ENCODE measurements around the gene PITPNC1.
"Not testable (repeated sequence)": the region's sequence is repeated elsewhere in the genome, so short reads cannot be mapped to it uniquely, and the experiment has no call there.

Gene PITPNC1

DNA sequence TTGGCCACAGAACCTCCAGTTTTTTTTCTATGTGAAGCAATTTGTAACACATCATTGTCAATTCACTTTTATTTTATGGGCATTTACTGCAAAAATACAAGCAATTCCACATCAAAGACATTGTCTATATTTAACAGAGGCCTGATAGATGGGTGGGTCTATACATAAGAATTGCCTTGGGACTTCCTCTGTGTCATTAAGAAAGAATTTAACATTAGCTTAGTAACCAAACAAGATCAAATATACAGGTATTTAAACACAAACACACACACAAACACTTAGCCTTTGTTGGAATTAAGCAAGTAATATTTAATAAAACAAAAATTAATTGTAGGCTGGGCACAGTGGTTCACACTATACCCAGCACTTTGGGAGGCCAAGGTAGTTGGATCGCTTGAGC lies 4.3 kb upstream of the PITPNC1 start:
- no peak for DNase-seq

DNA sequence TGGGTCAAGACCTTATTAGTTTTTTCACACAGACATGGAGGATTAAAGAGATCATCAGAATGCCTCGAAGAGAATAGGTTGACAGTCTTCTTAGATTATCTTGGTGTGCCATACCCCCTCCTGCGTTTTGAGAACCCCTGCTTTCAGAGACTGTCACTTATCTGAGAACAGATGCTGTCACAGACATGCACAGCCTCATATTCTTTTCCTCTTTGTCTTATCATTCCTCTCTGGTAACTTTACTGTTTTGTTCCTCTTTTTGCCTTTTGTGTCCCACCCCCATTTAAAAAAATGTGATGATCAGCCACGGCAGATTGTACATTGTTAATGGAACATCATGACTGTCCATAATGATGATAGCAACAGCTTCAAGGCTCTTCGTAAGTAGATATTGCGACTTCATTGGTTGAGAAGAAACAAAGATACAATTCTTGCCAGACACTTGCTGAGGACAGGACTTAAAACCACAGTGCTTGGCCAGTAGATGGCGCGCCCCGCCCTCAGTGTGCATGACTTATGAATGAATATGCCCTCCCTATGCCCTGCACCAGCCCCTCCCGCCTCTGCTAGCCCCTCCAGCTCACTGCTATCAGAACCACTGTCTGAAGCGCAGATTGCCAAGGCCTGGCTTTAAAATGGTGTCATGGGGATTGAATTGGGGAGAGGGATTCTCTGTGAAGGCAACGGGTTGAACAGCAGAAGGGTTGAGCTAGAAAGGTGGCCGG lies 2.6 kb upstream of the PITPNC1 start:
- peak; percentile 53 to 87 (median 82) for DNase-seq

DNA sequence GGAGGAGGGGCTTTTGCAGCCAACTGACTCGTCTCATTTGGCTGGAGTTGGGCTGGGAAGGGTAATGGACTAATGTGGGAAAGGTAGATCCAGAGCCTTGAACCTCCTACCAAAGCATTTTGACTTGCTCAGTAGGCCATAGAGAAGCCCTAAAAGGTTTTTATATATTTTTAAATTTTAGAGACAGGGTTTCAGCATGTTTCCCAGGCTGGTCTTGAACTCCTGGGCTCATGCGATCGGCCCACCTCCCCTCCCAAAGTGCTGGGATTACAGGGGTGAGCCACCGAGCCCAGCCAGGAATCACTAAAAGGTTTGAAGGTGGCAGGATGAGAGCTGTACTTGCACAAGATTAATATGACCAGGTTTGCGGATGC lies 2.0 kb upstream of the PITPNC1 start:
- DNase-seq = no peak

DNA sequence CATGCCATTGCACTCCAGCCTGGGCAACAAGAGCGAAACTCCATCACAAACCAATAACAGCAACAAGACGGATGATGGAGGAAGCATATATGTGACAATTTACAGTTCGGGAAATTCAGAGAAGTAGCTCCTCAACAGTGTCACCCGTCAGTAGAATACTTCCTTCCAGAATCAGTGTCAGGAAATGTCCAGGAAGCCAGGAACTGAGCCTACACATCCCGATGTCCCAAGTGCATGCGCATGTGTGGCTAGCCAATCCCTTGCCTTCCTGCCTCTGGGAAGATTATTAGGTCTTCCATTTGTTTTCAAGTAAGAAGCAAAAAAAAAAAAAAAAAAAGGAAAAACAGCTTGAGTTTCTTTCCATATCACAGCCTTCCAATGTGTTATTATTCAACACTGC lies 1.4 kb upstream of the PITPNC1 start:
- DNase-seq = no peak

DNA sequence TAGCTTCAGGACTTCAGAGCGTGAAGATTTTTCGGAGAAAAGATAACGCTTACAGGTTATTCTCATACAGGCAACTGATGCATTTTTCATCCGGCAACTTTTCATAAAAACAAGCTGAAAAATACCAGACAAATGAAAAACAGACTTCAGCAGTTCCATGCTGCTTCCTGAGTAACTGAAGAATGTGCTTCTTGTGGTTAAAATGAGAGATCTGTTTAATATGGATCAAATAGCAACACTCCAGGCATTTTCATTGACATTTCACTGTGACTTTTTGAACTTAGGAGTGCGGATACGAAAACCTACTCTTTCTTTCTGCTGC lies 705 bp upstream of the PITPNC1 start:
- DNase-seq = no peak

GRCh38 chr17:67377488-67378453 lies 690 bp downstream of the PITPNC1 start:
- peak in 3 of 4 experiments; percentile 47 to 57 (median 53) for DNase-seq

DNA sequence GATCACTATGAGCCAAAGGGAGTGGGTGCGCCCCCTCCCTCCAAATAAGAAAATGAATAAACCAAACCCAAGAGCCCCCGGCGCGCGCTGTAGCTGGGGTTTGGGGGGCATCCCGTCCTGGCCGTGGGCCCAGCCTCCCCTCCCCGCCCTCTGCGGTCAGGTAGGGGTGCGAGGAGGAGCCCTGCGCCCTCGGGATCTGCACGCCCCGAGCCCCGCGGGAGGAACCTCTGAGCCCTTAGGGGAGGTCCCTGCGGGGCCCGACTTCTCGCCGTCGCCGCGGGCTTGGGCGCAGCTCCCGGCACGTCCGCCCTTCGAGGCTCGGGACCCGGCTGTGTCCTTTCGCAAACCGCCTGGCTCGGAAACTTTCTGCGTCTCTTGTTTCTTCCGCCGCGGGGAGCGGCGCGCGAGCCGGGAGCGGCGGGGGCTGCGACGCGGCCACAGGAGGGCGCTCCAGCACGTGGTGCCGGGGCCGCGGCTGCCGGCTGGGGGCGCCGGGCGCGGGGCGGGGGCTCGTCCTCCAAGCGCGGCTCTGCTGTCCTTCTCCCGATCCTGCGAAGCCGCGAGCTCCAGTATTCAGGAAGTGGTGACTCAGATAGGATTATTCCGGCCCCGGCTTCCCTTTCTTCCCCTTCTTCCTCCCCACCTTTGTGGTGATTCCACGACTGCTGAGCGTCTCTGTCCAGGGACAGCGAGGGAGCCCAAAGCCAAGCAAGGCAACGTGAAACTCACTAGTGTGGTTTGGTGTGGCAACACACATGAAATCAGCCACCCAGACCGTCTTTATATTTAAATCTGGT lies 1.6 kb downstream of the PITPNC1 start:
- peak; percentile 58 to 78 (median 62) for DNase-seq

- DNase-seq = no peak
These were observed 2.2 kb downstream of the PITPNC1 start for GRCh38 chr17:67379251-67379630.

DNA sequence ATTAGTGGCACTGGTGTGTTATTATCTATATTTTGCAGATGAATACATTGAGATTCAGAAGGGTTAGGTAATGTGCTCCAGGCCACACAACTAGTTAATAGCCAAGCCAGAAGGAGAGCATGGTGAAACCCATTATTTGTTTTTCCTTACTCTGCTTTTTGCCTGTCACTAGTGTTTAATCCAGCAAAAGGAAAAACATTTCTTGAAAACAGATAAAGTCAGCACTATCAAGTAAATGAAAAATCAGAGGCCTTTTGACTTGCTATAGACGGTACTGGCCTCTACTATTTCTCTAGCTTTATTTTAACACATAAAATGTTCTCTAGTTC lies 4.8 kb downstream of the PITPNC1 start:
- no peak for DNase-seq

DNA sequence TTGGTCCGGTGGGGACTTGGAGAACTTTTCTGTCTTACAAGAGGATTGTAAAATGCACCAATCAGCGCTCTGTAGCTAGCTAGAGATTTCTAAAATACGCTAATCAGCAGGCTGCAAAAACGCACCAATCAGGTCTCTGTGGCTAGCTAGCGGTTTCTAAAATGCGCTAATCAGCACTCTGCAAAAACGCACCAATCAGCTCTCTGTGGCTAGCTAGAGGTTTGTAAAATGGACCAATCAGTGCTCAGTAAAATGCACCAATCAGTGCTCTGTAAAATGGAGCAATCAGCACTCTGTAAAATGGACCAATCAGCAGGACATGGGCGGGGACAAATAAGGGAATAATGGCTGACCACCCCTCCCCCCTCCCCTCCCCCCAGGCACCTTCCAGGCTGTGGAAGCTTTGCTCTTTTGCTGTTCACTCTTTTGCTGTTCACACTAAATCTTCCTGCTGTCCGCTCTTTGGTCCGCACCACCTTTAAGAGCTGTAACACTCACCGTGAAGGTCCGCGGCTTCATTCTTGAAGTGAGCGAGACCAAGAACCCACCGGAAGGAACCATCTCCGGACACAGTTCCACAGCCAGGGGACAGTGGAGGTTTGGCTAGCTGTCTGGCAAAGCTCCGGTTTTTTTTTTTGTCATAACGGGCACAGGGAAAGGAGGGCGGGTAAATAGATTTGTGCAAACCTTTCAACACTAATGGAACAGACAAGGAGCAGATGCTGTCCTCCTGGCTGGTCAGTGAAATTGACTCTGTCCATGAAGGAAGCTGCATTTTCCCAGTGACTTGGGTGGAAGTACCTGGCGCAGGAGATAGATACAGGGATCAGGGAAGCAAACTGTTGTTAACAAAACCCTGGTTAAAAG lies 8.3 kb downstream of the PITPNC1 start:
- DNase-seq = no peak

GRCh38 chr17:67386965-67387551 lies 10.0 kb downstream of the PITPNC1 start:
- peak; percentile 36 to 48 (median 44) for DNase-seq

- DNase-seq = not testable (repeated sequence)
These were observed 11.5 kb downstream of the PITPNC1 start for GRCh38 chr17:67388536-67388935.

DNA sequence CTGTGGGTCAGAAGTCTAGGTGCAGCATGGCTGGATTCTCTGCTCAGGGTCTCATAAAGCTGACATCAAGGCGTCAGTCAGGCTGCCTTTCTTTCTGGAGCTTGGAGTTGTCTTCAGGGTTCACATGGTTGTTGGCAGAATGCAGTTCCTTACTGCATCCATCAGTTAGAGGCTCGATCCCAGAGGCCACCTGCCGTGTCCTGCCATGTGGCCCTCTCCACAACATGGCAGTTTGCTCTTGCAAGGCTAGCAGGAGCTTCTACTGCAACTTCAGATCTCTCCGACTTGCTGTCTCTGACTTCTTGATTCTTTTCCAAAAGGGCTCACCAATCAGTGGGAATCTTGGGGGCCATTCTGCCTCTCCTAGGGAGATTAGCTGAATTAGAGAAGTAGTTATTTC lies 11.9 kb downstream of the PITPNC1 start:
- DNase-seq = no peak

DNA sequence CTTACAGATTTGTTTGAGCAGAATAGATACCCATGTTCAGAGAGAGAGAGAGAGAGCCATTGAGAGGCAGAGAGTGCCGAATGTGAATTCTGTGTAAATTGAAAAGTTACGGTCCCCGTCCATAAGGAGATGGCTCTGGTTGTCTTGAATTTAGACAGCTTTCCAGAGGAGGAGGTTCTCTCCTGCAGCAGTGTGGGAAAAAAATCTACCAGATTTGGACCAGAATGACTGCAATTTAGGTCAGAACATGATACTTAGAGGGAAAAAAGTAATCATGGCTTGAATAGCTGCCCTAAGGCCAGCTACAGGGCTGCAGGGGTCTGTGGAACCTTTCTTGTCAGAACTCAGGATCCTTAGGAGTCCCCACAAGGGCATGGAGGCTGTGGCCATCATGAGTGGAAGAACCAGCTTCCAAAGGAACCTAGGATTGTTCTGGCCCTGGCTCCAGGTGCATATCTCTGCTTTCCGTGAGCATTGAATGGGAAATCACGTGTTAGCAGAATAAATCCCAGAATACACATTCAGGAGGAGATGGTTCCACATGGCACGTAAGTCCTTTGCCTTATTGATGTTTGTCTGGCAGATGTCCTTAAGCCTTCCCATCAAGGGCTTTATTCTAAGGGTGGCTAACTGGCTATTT lies 13.0 kb downstream of the PITPNC1 start:
- no peak for DNase-seq

GRCh38 chr17:67390646-67391361 lies 13.7 kb downstream of the PITPNC1 start:
- peak in 2 of 4 experiments; percentile 35 to 39 for DNase-seq

DNA sequence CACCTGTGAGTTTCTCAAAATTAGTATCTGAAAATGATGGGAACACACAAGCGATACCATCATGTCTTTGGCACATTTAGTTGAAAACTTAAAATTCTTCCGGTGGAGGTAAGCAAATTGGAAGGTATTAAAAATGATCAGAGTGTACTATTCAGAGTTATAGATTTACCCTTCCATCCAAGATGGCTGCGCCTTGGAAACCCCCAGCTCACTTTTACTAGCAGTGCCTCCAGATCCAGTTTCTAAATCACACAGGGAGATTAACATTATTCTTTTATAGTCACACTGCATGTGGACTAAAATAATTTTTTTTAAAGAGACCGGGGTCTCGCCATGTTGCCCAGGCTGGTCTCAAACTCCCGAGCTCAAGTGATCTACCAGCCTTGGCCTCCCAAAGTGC lies 15.0 kb downstream of the PITPNC1 start:
- no peak for DNase-seq

DNA sequence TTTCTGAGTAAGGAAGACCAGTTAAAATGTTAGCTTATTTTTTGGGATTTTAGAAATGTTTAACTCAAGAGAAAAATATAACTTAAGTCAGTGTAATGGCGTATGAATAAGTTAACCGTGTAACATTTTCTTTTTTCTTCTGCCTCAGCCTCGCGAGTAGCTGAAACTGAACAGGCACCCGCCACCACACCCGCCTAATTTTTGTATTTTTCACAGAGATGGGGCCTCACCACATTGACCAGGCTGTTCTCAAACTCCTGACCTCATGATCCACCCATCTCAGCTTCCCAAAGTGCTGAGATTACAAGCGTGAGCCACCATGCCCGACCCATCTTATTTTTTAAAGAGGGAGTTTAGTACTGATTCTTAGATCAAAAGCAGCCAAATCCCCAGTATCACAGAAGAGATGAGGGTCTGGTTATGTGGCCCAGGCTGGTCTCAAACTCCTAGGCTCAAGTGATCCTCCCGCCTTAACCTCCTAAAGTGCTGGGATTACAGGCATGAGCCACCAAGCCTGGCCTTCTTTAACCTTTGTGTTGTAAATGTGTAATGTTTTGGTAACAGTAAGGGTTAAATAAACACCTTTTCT lies 16.8 kb downstream of the PITPNC1 start:
- no peak for DNase-seq

DNA sequence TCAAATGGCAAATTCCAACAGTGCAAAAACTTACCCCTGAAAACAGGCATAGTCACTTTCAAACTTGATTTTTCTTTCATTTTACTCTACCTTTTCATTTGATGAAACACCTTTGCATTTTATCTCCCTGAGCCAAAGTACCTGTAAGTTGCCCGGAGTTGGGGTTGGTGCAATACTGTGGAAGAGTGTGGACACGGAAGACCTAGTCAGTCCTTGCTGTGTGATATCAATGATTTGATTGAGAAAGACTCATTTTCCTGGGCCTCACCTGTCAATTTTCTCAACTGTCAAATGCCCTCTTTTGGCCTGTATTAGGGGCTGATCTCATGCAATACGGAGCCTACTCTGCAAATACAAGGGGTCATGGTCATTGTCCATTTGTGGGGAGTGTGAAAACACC lies 22.6 kb downstream of the PITPNC1 start:
- DNase-seq = no peak

GRCh38 chr17:67400193-67400592 lies 23.1 kb downstream of the PITPNC1 start:
- no peak for DNase-seq

DNA sequence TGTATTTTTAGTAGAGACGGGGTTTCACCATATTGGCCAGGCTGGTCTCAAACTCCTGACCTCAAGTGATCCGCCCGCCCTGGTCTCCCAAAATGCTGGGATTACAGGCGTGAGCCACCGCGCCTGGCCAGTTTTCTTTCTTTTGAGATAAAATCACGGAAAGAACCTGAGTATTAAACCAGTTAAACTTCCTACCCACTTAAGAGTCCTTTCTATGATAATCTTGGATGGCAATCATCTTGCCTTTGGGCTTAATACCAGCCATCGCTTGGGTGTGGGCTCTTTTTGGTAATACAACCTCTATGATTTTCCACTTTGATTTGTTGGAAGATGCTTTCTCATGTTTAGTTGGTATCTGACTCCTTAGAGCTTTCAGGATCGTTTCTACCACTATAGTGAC lies 24.0 kb downstream of the PITPNC1 start:
- no peak for DNase-seq
